COLO668 (cell line): ENCODE data around the gene MRPL32.

Experiments used
- DNase-seq: peaks from one replicate; lab custom pipeline; 2025; ENCODE audit not compliant: unreplicated experiment; lab: John Stamatoyannopoulos, UW

MRPL32 gene

GRCh38 chr7:42964293-42964692 lies 32.1 kb downstream of the MRPL32 start:
- no peak for DNase-seq

- no peak for DNase-seq
Observed at GRCh38 chr7:42964849-42965805, 33.0 kb downstream of the MRPL32 start.

- DNase-seq = no peak
Observed at GRCh38 chr7:42967391-42967790, 35.2 kb downstream of the MRPL32 start.

- DNase-seq = no peak
Observed at GRCh38 chr7:42972699-42973500, 40.7 kb downstream of the MRPL32 start.

GRCh38 chr7:42976371-42976770 lies 44.2 kb downstream of the MRPL32 start:
- no peak for DNase-seq

GRCh38 chr7:42978496-42978895 lies 46.3 kb downstream of the MRPL32 start:
- no peak for DNase-seq

GRCh38 chr7:42980084-42980483 lies 47.9 kb downstream of the MRPL32 start:
- DNase-seq = no peak

- DNase-seq = no peak
Observed at GRCh38 chr7:42980514-42980913, 48.3 kb downstream of the MRPL32 start.

- no peak for DNase-seq
Observed at GRCh38 chr7:42981601-42982000, 49.4 kb downstream of the MRPL32 start.

GRCh38 chr7:42982604-42983115 lies 50.5 kb downstream of the MRPL32 start:
- no peak for DNase-seq

GRCh38 chr7:42984137-42984536 lies 52.0 kb downstream of the MRPL32 start:
- DNase-seq = no peak

GRCh38 chr7:42986213-42986612 lies 54.0 kb downstream of the MRPL32 start:
- no peak for DNase-seq

GRCh38 chr7:42986781-42987248 lies 54.6 kb downstream of the MRPL32 start:
- DNase-seq = no peak
